GM23248 (cell line): ENCODE results near the gene MPP4. TPM values are rescaled to one million over a fixed set of nuclear protein-coding genes. Genes with fewer than 3 reads are reported as not detected.

Source experiments
- DNase-seq: peaks from one replicate; pipeline ENCODE4 v3.0.0-alpha.2; 2015
- H2AFZ ChIP-seq: fragments of 200-600 bp; sonication (generic); 2 replicates; pipeline ENCODE4 v1.6.1; 2016; ENCODE audit warnings: antibody characterized with exemption
- H3F3A ChIP-seq: fragments of 200-600 bp; sonication (generic); 2 replicates; pipeline ENCODE4 v1.6.1; 2016; ENCODE audit warnings: mild to moderate bottlenecking, antibody characterized with exemption, mixed run types; ENCODE audit not compliant: insufficient read depth
- H3K27ac ChIP-seq: fragments of 200-600 bp; sonication (generic); 2 replicates; pipeline ENCODE4 v1.5.1; 2016; ENCODE audit warnings: mild to moderate bottlenecking
- H3K27me3 ChIP-seq: fragments of 200-600 bp; sonication (generic); replicated peaks from 2 replicates; pipeline ENCODE4 v1.6.1; 2016; ENCODE audit warnings: mild to moderate bottlenecking; ENCODE audit not compliant: insufficient read depth
- H3K36me3 ChIP-seq: fragments of 200-600 bp; sonication (generic); 2 replicates; pipeline ENCODE4 v1.6.1; 2016; ENCODE audit warnings: low read depth, mild to moderate bottlenecking
- H3K4me1 ChIP-seq: fragments of 200-600 bp; sonication (generic); 2 replicates; pipeline ENCODE4 v1.6.1; 2016; ENCODE audit warnings: mild to moderate bottlenecking; ENCODE audit not compliant: insufficient read depth
- H3K4me2 ChIP-seq: fragments of 200-600 bp; sonication (generic); one replicate; pipeline ENCODE4 v1.6.1; 2016; ENCODE audit warnings: mild to moderate bottlenecking; ENCODE audit not compliant: unreplicated experiment
- H3K4me3 ChIP-seq: fragments of 200-600 bp; sonication (generic); 2 replicates; pipeline ENCODE4 v1.5.1; 2016; ENCODE audit warnings: mild to moderate bottlenecking
- H3K79me2 ChIP-seq: fragments of 200-600 bp; sonication (generic); 2 replicates; pipeline ENCODE4 v1.6.1; 2016; ENCODE audit warnings: mild to moderate bottlenecking; ENCODE audit not compliant: insufficient read depth
- H3K9ac ChIP-seq: fragments of 200-600 bp; sonication (generic); 2 replicates; pipeline ENCODE4 v1.6.1; 2016; ENCODE audit warnings: mild to moderate bottlenecking
- H3K9me2 ChIP-seq: fragments of 200-600 bp; sonication (generic); 2 replicates; pipeline ENCODE4 v1.6.1; 2016; ENCODE audit warnings: mixed run types, mild to moderate bottlenecking, moderate library complexity; ENCODE audit not compliant: insufficient read depth
- H3K9me3 ChIP-seq: fragments of 200-600 bp; sonication (generic); one replicate; pipeline ENCODE4 v1.6.1; 2017; ENCODE audit warnings: low read depth
- H4K20me1 ChIP-seq: fragments of 200-600 bp; sonication (generic); 2 replicates; pipeline ENCODE4 v1.6.0; 2016; ENCODE audit not compliant: insufficient read depth
- EZH2 ChIP-seq: fragments of 200-600 bp; sonication (generic); IDR thresholded peaks from 2 replicates; pipeline ENCODE4 v1.6.1; 2018; ENCODE audit warnings: antibody characterized with exemption, mild to moderate bottlenecking; ENCODE audit not compliant: insufficient read depth, poor library complexity, severe bottlenecking
- EZH2phosphoT487 ChIP-seq: fragments of 200-600 bp; sonication (generic); IDR thresholded peaks from 2 replicates; pipeline ENCODE4 v1.6.1; 2018; ENCODE audit warnings: antibody characterized with exemption, moderate library complexity, mild to moderate bottlenecking, low read depth; ENCODE audit not compliant: insufficient read depth
- WGBS, 2 experiments: methylation state at CpG; one replicate each; pipeline ENCODE4 v1.1.6; 2015 to 2017; ENCODE audit warnings: low lambda C conversion rate in 2 of 2, low coverage in 1 of 2; ENCODE audit errors: missing lambda C conversion rate in 2 of 2; 5-methylcytosine and 5-hydroxymethylcytosine counted together
- in situ Hi-C: fragments of 300-500 bp; cut with MboI; formaldehyde crosslinking; loops from 2 replicates; pipeline ENCODE4 v1.15.0; 2020
- polyA plus RNA-seq: library from polyadenylated mRNA; unstranded; fragments of >200 nt; fragmentation: Nextera tagmentation; extraction: Ambion mirVana; gene quantifications from 2 replicates; pipeline ENCODE4 v1.2.1, GENCODE V29; 2016
- small RNA-seq: library from RNA; depleted of rRNA; stranded (forward); fragments of <200 nt; gene quantifications from one replicate; pipeline ENCODE3, GENCODE V24; 2014; ENCODE audit warnings: low read depth, low replicate concordance
- total RNA-seq: library from RNA; depleted of rRNA; stranded (reverse); fragments of >200 nt; shearing (Covaris generic); gene quantifications from 2 replicates; pipeline ENCODE4 v1.2.3, GENCODE V29; 2014; rRNA removed

The MPP4 gene
- total and polyA plus RNA-seq, 2 experiments from 2014 or later: 3.6 to 3.8 TPM

DNA sequence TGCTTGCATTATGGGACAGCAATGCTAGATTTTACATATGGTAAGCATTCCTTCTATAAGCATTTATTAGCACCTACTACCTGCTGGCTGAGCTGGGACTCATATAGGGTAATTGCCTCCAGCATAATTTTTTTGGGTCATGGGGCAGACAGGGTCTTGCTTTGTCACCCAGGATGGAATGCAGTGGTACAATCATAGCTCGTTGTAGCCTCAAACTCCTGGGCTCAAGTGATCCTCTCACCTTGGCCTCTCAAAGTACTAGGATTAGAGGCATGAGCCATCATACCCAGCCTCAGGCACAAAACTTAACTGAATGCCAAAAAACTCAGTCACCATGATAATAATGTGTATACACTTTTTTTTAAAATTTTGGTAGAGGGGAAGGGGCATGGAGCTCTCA lies 90.4 kb downstream of the MPP4 start:
- Histone ChIP-seq H3K4me3 (no peak overlapping the region), H3K27me3 (no peaks in the 10 kb centered on the region), H3K9ac (no peak overlapping the region), H3K36me3 (no peaks in the 10 kb centered on the region), H3F3A (no peaks in the 10 kb centered on the region), H2AFZ (no peak overlapping the region), H3K9me2 (no peaks in the 10 kb centered on the region), H3K4me1 (no peaks in the 10 kb centered on the region), H3K79me2 (no peaks in the 10 kb centered on the region), H3K9me3 (peaks cover 10% of the 10 kb centered on the region), H3K4me2 (no peak overlapping the region), H3K27ac (no peak overlapping the region), H4K20me1 (no peaks in the 10 kb centered on the region)
- in situ Hi-C loops: no loop called here
- 52 to 64% methylated on average over 1 of the region's 1 CpG for WGBS, 2 experiments
- no peak for TF ChIP-seq EZH2
- no peak for TF ChIP-seq EZH2phosphoT487
- DNase-seq: no peak

DNA sequence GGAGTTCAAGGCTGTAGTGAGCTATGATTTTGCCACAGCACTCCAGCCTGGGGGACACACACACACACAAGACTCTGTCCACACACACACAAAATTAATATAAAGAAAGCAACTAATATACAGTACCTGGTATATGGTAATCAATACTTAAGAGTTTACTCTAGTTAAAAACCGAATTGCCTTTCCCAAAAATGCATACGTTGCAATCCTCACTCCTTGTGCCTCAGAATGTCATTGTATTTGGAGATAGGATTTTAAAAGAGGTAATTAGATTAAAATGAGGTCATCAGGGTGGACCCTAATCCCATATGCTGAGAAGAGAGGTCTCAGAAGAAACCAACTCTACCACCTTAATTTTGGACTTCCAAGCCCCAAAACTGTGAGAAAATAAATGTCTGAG lies 90.9 kb downstream of the MPP4 start:
- H2AFZ ChIP-seq: no peak overlapping the region
- no peaks in the 10 kb centered on the region for H3K9me2 ChIP-seq
- H3K36me3 ChIP-seq: no peaks in the 10 kb centered on the region
- no peaks in the 10 kb centered on the region for H4K20me1 ChIP-seq
- no peak overlapping the region for H3K27ac ChIP-seq
- H3K4me2 ChIP-seq: no peak overlapping the region
- in situ Hi-C loops: no loop called here
- H3K4me3 ChIP-seq: no peak overlapping the region
- no peaks in the 10 kb centered on the region for H3K27me3 ChIP-seq
- peaks cover 10% of the 10 kb centered on the region for H3K9me3 ChIP-seq
- 93 to 94% methylated on average over 2 of the region's 2 CpGs for WGBS, 2 experiments
- no peak for TF ChIP-seq EZH2phosphoT487
- no peak for TF ChIP-seq EZH2
- H3K4me1 ChIP-seq: no peaks in the 10 kb centered on the region
- no peak overlapping the region for H3K9ac ChIP-seq
- no peaks in the 10 kb centered on the region for H3K79me2 ChIP-seq
- DNase-seq: no peak
- no peaks in the 10 kb centered on the region for H3F3A ChIP-seq

GRCh38 chr2:201600906-201601305 lies 97.5 kb downstream of the MPP4 start:
- H3K36me3 ChIP-seq: no peaks in the 10 kb centered on the region
- no peak overlapping the region for H2AFZ ChIP-seq
- no peaks in the 10 kb centered on the region for H3K79me2 ChIP-seq
- no peak overlapping the region for H3K9ac ChIP-seq
- no peaks in the 10 kb centered on the region for H3K4me1 ChIP-seq
- no peaks in the 10 kb centered on the region for H3K9me2 ChIP-seq
- no peak overlapping the region for H3K4me3 ChIP-seq
- no peak for TF ChIP-seq EZH2phosphoT487
- DNase-seq: no peak
- in situ Hi-C loops: no loop called here
- WGBS, 2 experiments: 84 to 86% methylated on average over 3 of the region's 3 CpGs
- no peak overlapping the region for H3K27ac ChIP-seq
- no peaks in the 10 kb centered on the region for H4K20me1 ChIP-seq
- H3K27me3 ChIP-seq: no peaks in the 10 kb centered on the region
- H3K9me3 ChIP-seq: no peaks in the 10 kb centered on the region
- H3K4me2 ChIP-seq: no peak overlapping the region
- no peaks in the 10 kb centered on the region for H3F3A ChIP-seq

GRCh38 chr2:201597397-201597796 lies 101.0 kb downstream of the MPP4 start:
- no peaks in the 10 kb centered on the region for H3K4me1 ChIP-seq
- H3K9me3 ChIP-seq: no peaks in the 10 kb centered on the region
- no peaks in the 10 kb centered on the region for H3K79me2 ChIP-seq
- no peak overlapping the region for H3K9ac ChIP-seq
- H3K4me2 ChIP-seq: no peak overlapping the region
- in situ Hi-C loops: no loop called here
- no peak overlapping the region for H3K27ac ChIP-seq
- H3K36me3 ChIP-seq: no peaks in the 10 kb centered on the region
- H3K27me3 ChIP-seq: no peaks in the 10 kb centered on the region
- no peaks in the 10 kb centered on the region for H3F3A ChIP-seq
- no peak overlapping the region for H2AFZ ChIP-seq
- no peak overlapping the region for H3K4me3 ChIP-seq
- no peaks in the 10 kb centered on the region for H4K20me1 ChIP-seq
- H3K9me2 ChIP-seq: no peaks in the 10 kb centered on the region
- no peak for TF ChIP-seq EZH2
- TF ChIP-seq EZH2phosphoT487: no peak
- WGBS, 2 experiments: 72 to 75% methylated on average over 8 of the region's 8 CpGs
- no peak for DNase-seq

Small RNA genes lying within 50 kb of the gene (small RNA-seq; reads per million reads assigned to genes)
- gene RNU6-651P: not detected

Other genes starting within 250 kb of the MPP4 start
- gene TRAK2, start 247.2 kb downstream of the MPP4 start, total RNA-seq: 24.9 and 32.5 TPM in 2 replicates
- 21.4 and 24.3 TPM in 2 replicates for gene TRAK2, start 247.2 kb downstream of the MPP4 start, polyA plus RNA-seq
- 21.2 and 31.2 TPM in 2 replicates for gene STRADB, start 246.9 kb downstream of the MPP4 start, total RNA-seq
- gene STRADB, start 246.9 kb downstream of the MPP4 start, polyA plus RNA-seq: 33.7 and 35.6 TPM in 2 replicates
- 57.5 and 77.5 TPM in 2 replicates for gene TMEM237, start 55.1 kb downstream of the MPP4 start, total RNA-seq
- gene TMEM237, start 55.1 kb downstream of the MPP4 start, polyA plus RNA-seq: 92.7 and 95.5 TPM in 2 replicates
- gene ALS2, start 82.3 kb upstream of the MPP4 start, total RNA-seq: 17.3 and 24.8 TPM in 2 replicates
- 9.0 and 9.5 TPM in 2 replicates for gene ALS2, start 82.3 kb upstream of the MPP4 start, polyA plus RNA-seq
- 1.3 and 3.2 TPM in 2 replicates for gene CDK15, start 107.9 kb upstream of the MPP4 start, total RNA-seq
- gene CDK15, start 107.9 kb upstream of the MPP4 start, polyA plus RNA-seq: 0.88 and 1.7 TPM in 2 replicates